HEK293 (cell line): ENCODE data around the gene WDR17.

Source experiments
- BCL11A ChIP-seq: fragments of 450-650 bp; formaldehyde crosslinking; IDR thresholded peaks from 2 replicates; pipeline ENCODE4 v1.5.1; 2016; ENCODE audit warnings: low read depth, missing biosample characterization, missing genetic modification characterization
- GFI1B ChIP-seq: fragments of 450-650 bp; formaldehyde crosslinking; IDR thresholded peaks from 2 replicates; pipeline ENCODE4 v1.5.1; 2016; ENCODE audit warnings: missing biosample characterization, missing genetic modification characterization
- MYNN ChIP-seq: fragments of 450-650 bp; formaldehyde crosslinking; IDR thresholded peaks from 2 replicates; pipeline ENCODE4 v1.5.1; 2016; ENCODE audit warnings: missing biosample characterization, missing genetic modification characterization, borderline replicate concordance
- YY2 ChIP-seq: fragments of 450-650 bp; formaldehyde crosslinking; IDR thresholded peaks from 2 replicates; pipeline ENCODE4 v1.5.1; 2016; ENCODE audit warnings: missing biosample characterization, missing genetic modification characterization
- ZBTB17 ChIP-seq: fragments of 450-650 bp; formaldehyde crosslinking; IDR thresholded peaks from 2 replicates; pipeline ENCODE4 v1.5.1; 2016; ENCODE audit warnings: missing biosample characterization, missing genetic modification characterization
- ZBTB20 ChIP-seq: fragments of 450-650 bp; formaldehyde crosslinking; IDR thresholded peaks from 2 replicates; pipeline ENCODE4 v1.5.1; 2016; ENCODE audit warnings: missing biosample characterization, missing genetic modification characterization
- ZBTB7A ChIP-seq: fragments of 450-650 bp; formaldehyde crosslinking; IDR thresholded peaks from 2 replicates; pipeline ENCODE4 v1.5.1; 2016; ENCODE audit warnings: low read depth, missing biosample characterization, missing genetic modification characterization
- ZNF121 ChIP-seq: fragments of 450-650 bp; formaldehyde crosslinking; IDR thresholded peaks from 2 replicates; pipeline ENCODE4 v1.5.1; 2016; ENCODE audit warnings: missing biosample characterization, missing genetic modification characterization
- ZNF174 ChIP-seq: fragments of 450-650 bp; formaldehyde crosslinking; IDR thresholded peaks from 2 replicates; pipeline ENCODE4 v1.5.0; 2017; ENCODE audit warnings: missing biosample characterization, mild to moderate bottlenecking, missing genetic modification characterization
- ZNF530 ChIP-seq: fragments of 450-650 bp; formaldehyde crosslinking; IDR thresholded peaks from 2 replicates; pipeline ENCODE4 v1.5.1; 2016; ENCODE audit warnings: low read depth, missing biosample characterization, missing genetic modification characterization
- TF ChIP-seq, protein P1 (sequence below): fragments of 450-650 bp; formaldehyde crosslinking; IDR thresholded peaks from 2 replicates; pipeline ENCODE4 v1.5.1; 2016; ENCODE audit warnings: missing biosample characterization, missing genetic modification characterization
- TF ChIP-seq, protein P2 (sequence below): fragments of 450-650 bp; formaldehyde crosslinking; IDR thresholded peaks from 2 replicates; pipeline ENCODE4 v1.5.1; 2016; ENCODE audit warnings: missing biosample characterization, missing genetic modification characterization
- TF ChIP-seq, protein P3 (sequence below): fragments of 450-650 bp; formaldehyde crosslinking; conservative IDR thresholded peaks from 2 replicates; pipeline ENCODE4 v1.5.1; 2016; ENCODE audit warnings: low read depth, missing biosample characterization, missing genetic modification characterization
- TF ChIP-seq, protein P4 (sequence below): fragments of 450-650 bp; formaldehyde crosslinking; IDR thresholded peaks from 2 replicates; pipeline ENCODE4 v1.5.1; 2016; ENCODE audit warnings: missing biosample characterization, missing genetic modification characterization

DNA sequence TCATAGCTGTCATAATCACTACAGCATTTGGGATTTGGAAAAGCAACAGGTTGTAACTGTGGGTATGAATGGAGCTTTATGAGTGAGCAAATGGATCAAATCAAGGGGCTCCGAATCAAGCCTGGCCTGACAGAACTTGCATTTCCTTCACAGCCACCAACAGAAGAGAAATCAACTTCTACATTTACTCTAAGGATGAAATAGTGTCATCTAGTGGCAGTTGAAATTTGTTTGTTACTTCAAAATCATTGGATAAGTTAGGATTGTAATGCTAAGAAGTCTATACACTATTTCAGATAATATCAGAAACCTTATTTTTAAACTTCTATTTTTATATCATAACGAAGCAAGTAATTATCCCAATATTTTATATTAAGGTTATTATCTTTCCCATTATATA, 10.7 kb upstream of the WDR17 start:
- TF ChIP-seq ZBTB20 (tag by site-specific recombination) (no peak), ZBTB17 (tag by site-specific recombination) (no peak), ZNF121 (tag by site-specific recombination) (no peak), ZBTB7A (tag by site-specific recombination) (no peak), YY2 (tag by site-specific recombination) (no peak), ZNF530 (tag by site-specific recombination) (no peak), MYNN (tag by site-specific recombination) (no peak), ZNF174 (no peak), BCL11A (tag by site-specific recombination) (no peak), GFI1B (tag by site-specific recombination) (no peak)
- TF ChIP-seq, protein P1, sequence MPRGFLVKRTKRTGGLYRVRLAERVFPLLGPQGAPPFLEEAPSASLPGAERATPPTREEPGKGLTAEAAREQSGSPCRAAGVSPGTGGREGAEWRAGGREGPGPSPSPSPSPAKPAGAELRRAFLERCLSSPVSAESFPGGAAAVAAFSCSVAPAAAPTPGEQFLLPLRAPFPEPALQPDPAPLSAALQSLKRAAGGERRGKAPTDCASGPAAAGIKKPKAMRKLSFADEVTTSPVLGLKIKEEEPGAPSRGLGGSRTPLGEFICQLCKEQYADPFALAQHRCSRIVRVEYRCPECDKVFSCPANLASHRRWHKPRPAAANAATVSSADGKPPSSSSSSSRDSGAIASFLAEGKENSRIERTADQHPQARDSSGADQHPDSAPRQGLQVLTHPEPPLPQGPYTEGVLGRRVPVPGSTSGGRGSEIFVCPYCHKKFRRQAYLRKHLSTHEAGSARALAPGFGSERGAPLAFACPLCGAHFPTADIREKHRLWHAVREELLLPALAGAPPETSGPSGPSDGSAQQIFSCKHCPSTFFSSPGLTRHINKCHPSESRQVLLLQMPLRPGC (tag by site-specific recombination), result no peak
- TF ChIP-seq, protein P2, sequence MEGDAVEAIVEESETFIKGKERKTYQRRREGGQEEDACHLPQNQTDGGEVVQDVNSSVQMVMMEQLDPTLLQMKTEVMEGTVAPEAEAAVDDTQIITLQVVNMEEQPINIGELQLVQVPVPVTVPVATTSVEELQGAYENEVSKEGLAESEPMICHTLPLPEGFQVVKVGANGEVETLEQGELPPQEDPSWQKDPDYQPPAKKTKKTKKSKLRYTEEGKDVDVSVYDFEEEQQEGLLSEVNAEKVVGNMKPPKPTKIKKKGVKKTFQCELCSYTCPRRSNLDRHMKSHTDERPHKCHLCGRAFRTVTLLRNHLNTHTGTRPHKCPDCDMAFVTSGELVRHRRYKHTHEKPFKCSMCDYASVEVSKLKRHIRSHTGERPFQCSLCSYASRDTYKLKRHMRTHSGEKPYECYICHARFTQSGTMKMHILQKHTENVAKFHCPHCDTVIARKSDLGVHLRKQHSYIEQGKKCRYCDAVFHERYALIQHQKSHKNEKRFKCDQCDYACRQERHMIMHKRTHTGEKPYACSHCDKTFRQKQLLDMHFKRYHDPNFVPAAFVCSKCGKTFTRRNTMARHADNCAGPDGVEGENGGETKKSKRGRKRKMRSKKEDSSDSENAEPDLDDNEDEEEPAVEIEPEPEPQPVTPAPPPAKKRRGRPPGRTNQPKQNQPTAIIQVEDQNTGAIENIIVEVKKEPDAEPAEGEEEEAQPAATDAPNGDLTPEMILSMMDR (tag by site-specific recombination), result no peak
- TF ChIP-seq, protein P3, sequence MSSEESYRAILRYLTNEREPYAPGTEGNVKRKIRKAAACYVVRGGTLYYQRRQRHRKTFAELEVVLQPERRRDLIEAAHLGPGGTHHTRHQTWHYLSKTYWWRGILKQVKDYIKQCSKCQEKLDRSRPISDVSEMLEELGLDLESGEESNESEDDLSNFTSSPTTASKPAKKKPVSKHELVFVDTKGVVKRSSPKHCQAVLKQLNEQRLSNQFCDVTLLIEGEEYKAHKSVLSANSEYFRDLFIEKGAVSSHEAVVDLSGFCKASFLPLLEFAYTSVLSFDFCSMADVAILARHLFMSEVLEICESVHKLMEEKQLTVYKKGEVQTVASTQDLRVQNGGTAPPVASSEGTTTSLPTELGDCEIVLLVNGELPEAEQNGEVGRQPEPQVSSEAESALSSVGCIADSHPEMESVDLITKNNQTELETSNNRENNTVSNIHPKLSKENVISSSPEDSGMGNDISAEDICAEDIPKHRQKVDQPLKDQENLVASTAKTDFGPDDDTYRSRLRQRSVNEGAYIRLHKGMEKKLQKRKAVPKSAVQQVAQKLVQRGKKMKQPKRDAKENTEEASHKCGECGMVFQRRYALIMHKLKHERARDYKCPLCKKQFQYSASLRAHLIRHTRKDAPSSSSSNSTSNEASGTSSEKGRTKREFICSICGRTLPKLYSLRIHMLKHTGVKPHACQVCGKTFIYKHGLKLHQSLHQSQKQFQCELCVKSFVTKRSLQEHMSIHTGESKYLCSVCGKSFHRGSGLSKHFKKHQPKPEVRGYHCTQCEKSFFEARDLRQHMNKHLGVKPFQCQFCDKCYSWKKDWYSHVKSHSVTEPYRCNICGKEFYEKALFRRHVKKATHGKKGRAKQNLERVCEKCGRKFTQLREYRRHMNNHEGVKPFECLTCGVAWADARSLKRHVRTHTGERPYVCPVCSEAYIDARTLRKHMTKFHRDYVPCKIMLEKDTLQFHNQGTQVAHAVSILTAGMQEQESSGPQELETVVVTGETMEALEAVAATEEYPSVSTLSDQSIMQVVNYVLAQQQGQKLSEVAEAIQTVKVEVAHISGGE (tag by site-specific recombination), result no peak
- TF ChIP-seq, protein P4, sequence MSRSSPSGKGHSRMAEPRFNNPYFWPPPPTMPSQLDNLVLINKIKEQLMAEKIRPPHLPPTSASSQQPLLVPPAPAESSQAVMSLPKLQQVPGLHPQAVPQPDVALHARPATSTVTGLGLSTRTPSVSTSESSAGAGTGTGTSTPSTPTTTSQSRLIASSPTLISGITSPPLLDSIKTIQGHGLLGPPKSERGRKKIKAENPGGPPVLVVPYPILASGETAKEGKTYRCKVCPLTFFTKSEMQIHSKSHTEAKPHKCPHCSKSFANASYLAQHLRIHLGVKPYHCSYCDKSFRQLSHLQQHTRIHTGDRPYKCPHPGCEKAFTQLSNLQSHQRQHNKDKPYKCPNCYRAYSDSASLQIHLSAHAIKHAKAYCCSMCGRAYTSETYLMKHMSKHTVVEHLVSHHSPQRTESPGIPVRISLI, result no peak
